Lung microvascular endothelial cell (primary cell): ENCODE results near the gene CCM2L. TPM values are rescaled to one million over a fixed set of nuclear protein-coding genes. Genes with fewer than 3 reads are reported as not detected.

Experiments used
- DNase-seq, 2 donors: peaks; one replicate each; pipeline versions ENCODE4 v3.0.0 to v3.0.0-alpha.2; 2010; ENCODE audit warnings: low read depth in 2 of 2
- total RNA-seq: library from RNA; depleted of rRNA; stranded (reverse); fragments of >200 nt; gene quantifications from 2 replicates; pipeline ENCODE4 v1.2.1, GENCODE V29; 2014

Gene CCM2L
- total RNA-seq, 1 donor from 2014 or later: 24.2 TPM

DNA sequence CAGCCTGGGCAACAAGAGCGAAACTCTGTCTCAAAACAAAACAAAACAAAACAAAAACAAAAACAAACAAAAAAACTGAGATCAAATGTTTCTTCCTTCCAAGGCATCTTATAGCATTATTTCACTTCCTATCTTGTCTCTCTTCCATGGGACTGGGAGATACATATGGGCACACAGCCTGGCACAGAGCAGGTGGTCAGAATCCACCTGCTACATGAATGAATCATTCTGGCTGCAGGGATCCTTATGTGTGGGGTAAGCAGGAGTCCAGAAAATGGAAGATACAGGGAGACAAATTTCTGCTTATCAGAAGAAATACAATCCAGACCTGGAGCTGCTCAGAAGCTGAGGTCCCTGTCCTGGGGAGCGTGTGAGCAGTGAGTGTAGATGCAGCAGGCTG is 18.2 kb upstream of the CCM2L start:
- DNase-seq: no peak

DNA sequence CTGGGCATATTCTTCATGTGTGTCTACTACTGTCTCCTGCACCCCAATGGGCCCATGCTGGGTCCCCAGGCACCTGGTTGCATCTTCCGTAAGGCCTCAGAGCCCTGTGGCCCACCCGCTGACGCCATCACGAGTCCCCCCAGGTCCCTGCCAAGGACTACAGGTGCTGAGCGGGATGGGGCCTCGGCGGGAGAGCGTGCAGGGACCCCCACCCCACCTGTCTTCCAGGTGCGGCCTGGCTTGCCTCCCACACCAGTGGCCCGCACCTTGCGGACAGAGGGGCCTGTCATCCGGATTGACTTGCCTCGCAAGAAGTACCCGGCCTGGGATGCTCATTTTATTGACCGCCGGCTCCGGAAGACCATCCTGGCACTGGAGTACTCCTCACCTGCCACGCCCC is 13.2 kb upstream of the CCM2L start:
- no peak for DNase-seq

GRCh38 chr20:31998246-31998645 is 12.0 kb upstream of the CCM2L start:
- DNase-seq: no peak

DNA sequence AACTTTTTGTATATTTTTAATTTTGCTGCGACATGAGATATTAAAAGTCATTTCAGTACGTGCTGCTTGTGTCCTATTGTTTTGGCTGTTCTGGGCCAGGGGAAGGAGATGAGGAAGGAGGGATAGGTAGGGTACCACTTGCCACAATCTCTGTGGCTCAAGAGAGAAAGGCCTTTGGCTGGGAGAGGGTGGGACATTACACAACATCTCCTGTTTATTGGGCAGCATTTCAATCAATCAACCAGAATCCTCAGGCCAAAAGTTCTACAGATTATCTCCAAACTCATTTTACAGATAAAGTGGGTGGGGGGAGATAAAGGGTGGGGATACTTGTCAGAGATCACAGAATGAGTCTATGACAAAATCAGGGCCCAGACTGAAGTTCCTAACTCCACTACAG is 6.9 kb upstream of the CCM2L start:
- peak in 1 of 2 donors; percentile 13 for DNase-seq

DNA sequence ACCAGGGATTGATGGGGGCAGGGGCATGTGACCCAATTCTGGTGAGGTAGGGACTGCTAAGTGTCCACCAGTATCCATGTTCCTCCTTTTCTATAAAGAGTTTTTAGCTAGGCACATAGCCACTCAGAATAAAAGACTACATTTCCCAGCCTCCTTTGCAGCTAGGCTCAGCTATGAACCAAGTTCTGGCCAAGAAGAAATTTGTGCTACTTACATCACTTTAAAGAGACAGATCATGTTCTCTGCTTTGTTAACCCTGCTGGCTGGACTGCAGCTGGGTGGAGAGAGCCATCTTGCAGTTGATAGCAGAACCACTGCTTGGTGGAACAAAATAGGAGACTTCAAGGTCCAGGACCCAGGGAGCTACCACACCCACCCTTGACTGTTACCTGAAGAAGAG is 5.3 kb upstream of the CCM2L start:
- DNase-seq: no peak

GRCh38 chr20:32006053-32006452 is 4.2 kb upstream of the CCM2L start:
- DNase-seq: no peak

DNA sequence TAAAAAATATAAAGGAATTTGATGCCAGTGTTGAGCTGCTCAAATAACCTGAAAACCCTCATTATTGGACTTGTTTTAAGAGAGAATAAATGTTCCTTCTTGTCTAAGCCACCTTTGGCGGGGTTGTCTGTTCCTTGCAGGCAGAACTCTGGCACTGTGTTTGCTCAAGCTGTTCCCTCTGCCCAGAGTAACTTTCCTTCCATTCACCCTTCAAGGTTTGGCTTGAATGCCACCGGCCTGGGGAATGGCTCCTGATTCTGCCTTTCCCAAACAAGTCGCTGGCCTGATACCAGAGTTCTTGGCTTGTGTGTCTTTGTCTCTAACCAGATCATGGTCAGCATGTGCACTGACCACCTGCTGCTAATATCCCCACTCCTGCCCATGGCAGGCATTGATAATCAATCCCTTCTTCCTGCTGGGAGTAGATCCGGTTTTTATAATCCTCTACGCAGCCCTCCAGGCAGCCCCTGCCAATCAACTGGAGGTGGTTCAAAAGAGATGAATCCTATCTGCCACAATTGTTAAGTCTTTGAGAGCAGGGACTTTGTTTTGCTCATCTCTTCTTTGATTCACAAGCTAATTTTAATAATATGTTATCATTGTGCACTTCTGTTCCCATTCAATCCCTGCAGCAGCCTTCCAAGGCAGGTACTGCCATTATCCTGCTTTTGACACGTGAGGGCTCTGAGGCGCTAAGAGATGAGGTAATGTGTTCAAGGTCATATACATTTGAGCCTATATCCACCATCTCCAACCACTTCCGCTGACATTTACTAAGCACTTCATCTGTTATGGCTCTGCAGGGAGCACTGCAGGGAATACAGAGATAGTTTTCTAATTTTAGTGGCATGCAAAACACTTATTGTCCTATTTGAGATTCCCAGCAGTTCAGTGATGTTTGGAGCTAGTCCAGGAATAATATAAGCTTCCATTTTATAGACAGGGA is 3.1 kb upstream of the CCM2L start:
- DNase-seq: peak in 1 of 2 donors; percentile 25

GRCh38 chr20:32007787-32008616 is 2.2 kb upstream of the CCM2L start:
- peak; percentile 86 to 91 for DNase-seq

GRCh38 chr20:32009564-32009963 is 674 bp upstream of the CCM2L start:
- no peak for DNase-seq

DNA sequence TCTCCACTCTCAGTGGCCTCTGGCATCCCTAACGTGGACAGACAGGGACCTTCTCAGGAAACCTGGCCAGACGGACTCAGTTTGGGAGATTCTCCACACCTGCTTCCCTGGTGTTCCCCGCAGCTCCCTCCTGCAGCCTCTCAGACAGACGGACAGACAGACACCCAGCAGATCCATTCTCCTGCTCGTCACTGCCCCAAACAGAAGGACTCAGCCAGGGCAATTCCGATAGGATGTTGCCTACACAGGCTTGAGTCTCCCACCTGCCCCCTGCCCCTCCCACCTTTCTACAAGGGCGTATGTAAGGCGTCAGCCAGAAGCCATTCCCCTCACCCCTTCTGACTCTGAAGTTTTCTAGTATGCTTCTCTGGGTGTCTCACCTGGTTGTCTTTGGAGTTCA is 428 bp downstream of the CCM2L start:
- peak in 1 of 2 donors; percentile 19 for DNase-seq

DNA sequence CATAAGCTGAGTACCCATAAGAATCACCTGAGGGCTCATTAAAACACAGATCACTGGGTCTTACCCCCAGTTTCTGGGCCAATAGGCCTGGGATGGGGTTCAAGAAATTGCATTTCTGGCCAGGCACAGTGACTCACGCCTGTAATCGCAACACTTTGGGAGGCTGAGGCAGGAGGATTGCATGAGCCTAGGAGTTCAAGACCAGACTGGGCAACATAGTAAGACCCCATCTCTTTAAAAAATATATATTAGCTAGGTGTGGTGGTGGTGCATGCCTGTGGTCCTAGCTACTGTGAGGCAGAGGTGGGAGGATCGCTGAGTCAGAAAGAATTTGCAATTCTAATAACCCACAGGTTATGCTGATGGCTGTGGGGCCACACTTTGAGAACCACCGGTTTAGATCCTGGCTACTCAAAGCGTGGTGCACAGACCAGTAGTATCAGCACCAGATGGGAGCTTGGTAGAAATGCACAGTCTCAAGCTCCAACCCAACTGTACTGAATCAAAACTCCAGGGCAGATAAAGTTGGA is 2.0 kb downstream of the CCM2L start:
- DNase-seq: no peak

DNA sequence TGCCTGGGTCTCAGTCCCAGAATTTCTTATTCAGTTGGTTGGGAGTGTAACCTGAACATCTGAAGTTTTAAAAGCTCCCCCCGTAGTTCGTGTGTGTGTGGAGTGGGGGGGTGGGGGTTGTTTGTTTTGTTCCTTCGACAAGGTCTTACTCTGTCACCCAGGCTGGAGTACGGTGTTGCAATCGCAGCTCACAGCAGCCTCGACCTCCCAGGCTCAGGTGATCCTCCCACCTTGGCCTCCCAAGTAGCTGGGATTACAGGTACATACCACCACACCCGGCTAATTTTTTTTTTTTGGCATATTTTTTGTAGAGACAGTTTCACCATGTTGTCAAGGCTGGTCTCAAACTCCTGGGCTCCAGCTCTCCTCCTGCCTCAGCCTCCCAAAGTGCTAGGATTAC is 3.1 kb downstream of the CCM2L start:
- no peak for DNase-seq

GRCh38 chr20:32017711-32018251 is 7.5 kb downstream of the CCM2L start:
- DNase-seq: peak in 1 of 2 donors; percentile 39

- DNase-seq: peak in 1 of 2 donors; percentile 43
These were observed 8.3 kb downstream of the CCM2L start for GRCh38 chr20:32018269-32019155.

DNA sequence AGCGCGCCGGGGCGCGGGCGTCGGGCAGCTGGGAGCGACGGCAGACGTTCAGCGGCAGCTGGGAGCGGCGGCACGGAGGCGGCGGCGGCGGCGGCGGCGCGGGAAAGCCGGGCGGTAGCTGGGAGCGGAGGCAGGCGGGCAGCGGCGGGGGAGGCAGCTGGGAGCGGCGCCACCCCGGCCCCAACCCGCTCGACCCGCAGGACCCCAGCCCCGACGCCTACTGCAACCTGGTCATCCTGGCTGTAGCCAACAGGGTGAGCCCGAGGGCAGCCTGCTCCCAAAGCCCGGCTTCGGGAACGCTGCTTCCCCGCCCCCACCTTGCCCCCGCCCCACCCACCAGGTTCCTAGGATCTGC is 8.9 kb downstream of the CCM2L start:
- peak in 1 of 2 donors; percentile 46 for DNase-seq

DNA sequence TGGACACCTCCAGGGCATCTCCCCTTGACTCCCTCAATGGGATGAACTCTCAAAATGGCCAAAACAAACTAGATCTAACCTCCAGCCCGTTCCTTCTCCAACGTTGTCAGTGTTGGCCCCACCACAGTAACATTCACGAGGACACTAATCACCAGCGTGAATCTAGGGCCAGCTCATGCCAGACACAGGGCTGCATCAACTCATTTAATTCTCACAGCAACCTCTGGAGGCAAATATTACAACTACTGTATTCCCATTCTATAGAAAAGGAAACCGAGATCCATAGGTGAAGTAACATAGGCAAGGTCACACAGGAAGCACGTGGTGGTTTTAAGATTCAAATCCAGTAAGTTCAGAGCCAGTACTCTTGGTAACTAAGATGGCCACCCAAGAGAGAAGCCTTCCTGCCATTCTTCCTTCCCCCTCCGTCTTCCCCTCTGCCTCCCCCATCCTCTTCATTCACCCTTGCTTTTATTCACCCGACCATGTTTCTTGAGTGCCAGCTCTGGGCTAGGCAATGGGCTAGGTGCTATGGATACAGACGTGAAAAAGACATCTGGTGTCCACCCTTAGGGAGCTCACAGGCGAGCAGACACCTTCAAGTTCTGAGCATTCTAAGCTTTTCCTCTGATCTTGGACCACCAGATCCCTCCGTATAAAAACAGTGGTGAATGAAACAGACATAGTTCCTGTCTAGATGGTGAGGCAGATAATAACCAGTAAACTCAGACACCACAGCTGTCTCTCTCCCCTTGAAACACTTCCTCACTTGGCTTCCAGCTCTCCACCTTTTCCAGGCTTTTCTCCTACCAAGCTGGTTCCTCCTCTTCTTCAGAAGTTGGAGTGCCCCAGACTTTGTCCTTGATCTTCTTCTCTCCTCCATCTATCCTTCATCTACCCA is 9.6 kb downstream of the CCM2L start:
- no peak for DNase-seq

DNA sequence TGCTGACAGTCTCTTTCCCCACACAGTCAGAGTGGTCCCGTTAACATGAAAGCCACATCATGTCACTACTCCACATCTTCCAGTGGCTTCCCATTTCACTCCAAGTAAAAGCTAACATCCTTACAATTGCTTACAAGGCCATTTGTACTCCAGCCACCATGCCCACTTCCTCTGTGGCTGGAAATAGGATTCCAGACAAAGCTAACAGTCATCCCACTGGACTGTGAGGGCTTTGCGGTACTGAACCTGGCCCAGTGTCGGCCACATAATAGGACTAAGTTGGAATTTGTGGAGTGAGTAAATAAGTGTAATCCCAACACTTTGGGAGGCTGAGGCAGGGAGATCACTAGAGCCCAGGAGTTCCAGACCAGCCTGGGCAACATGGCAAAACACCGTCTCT is 10.9 kb downstream of the CCM2L start:
- DNase-seq: no peak

DNA sequence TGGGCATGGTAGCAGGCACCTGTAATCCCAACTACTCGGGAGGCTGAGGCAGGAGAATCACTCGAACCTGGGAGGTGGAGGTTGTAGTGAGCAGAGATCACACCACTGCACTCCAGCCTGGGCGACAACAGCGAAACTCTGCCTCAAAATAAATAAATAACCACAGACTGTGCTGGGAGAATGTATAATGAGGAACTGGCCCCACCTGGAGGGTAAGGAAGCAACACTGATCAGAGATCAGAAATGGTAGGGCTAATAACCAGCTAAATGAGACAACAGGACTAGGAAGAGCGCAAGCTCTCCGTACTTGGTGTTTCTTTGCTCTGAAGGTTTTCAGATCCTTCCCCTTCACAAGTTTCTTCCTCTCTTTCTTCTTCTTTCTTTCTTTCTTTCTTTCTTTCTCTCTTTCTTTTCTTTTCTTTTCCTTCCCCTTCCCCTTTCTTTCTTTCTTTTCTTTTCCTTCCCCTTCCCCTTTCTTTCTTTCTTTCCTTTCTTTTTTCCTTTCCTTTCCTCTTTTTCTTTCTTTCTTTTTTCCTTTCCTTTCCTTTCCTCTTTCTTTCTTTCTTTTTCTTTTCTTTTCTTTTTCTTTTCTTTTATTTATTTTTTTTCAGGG is 14.6 kb downstream of the CCM2L start:
- DNase-seq: no peak

DNA sequence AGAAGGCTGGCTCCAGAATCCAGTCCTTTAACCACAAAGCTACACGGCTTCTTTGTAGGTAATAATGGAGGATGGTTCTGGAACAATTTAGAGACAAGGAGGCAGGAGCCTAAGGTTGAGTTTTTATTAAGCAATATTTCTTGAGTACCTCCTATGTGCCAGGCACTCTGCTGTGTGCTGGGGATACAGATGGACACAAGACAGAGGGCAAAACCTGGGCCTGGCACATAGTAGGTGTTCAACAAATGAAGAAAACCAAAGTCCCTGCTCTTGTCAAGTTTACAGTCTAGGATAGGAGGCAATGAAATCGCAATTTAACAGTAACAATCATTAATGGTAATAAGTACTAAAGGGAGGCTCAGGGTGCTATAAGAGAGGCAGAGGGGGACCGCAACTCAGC is 17.4 kb downstream of the CCM2L start:
- no peak for DNase-seq
